Adipose tissue (tissue), 3 donors: ENCODE measurements around the gene GTF2F1. TPM values are rescaled to one million over a fixed set of nuclear protein-coding genes. Genes with fewer than 3 reads are reported as not detected.

Experiments
- H3K27ac ChIP-seq: one replicate; pipeline ENCODE4 v1.5.1; 2013; ENCODE audit warnings: low read depth, low read length
- WGBS, 3 donors: extraction: QIAGEN DNeasy Blood & Tissue Kit; methylation state at CpG; one replicate each; pipeline ENCODE4 v1.1.7; 2013; 5-methylcytosine and 5-hydroxymethylcytosine counted together
- polyA plus RNA-seq, 3 donors: library from polyadenylated mRNA; stranded (reverse); fragments of 200-250 nt; gene quantifications; one replicate each; pipeline ENCODE4 v1.2.3, GENCODE V29; 2013
- donor health status: healthy with polysubstance abuse.
- donor health status: Bipolar disorder and iron deficiency.
- donor health status: healthy.

The GTF2F1 gene
- polyA plus RNA-seq, 3 donors, result 36.4 to 44.7 (median 40.9) TPM

- no peak overlapping the region for H3K27ac ChIP-seq
- WGBS, 3 donors, result 77 to 85% (median 84%) methylated on average over 20 of the region's 20 CpGs
These were observed 28.4 kb upstream of the GTF2F1 start for GRCh38 chr19:6421075-6422014.

- 88 to 94% (median 91%) methylated on average over 19 of the region's 19 CpGs for WGBS, 3 donors
These were observed 25.6 kb upstream of the GTF2F1 start for GRCh38 chr19:6418562-6418932.

GRCh38 chr19:6417713-6418561 is 25.0 kb upstream of the GTF2F1 start:
- 76 to 79% (median 78%) methylated on average over 21 to 33 of the region's 33 CpGs for WGBS, 3 donors
- H3K27ac ChIP-seq, result no peak overlapping the region

More at GRCh38 chr19:6418562-6418932, 25.6 kb upstream of the GTF2F1 start:
- no peak overlapping the region for H3K27ac ChIP-seq

- H3K27ac ChIP-seq, result no peak overlapping the region
These were observed 23.9 kb upstream of the GTF2F1 start for GRCh38 chr19:6416658-6417405.

DNA sequence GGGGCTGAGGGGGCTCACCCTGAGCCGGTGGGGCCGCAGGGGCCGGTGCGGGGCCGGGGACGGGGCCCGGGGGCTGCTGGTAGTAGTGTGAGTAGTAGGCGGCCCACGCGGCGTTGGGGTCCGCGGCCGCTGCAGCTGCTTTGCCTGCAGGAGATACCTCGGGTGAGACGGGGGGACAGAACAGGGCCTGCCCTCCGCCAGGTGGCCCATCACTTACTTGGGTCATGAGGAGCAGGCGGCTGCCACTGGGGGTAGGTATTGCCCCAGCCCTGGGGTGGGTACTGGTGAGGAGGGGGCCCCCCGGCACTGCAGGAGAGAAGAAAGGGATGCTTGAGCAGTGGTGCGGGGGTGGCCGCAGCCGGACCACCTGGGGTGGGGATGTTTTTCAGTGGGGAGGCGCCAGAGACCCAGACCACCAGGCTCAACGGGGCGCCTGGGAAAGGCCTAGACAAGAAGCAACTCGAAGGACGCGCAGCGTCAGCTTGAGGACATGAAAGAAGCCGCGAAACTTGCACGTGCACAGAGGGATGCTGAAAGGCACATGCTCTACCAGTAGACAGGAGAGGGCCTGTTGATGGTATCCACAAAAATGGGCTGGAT is 22.7 kb upstream of the GTF2F1 start:
- WGBS, 3 donors, result 94 to 95% (median 95%) methylated on average over 31 to 32 of the region's 32 CpGs

More at GRCh38 chr19:6416658-6417405, 23.9 kb upstream of the GTF2F1 start:
- 92 to 95% (median 95%) methylated on average over 27 to 29 of the region's 29 CpGs for WGBS, 3 donors

GRCh38 chr19:6414793-6415590 is 22.0 kb upstream of the GTF2F1 start:
- no peak overlapping the region for H3K27ac ChIP-seq
- WGBS, 3 donors, result 92 to 94% (median 92%) methylated on average over 44 to 47 of the region's 47 CpGs

More for the DNA sequence above, 22.7 kb upstream of the GTF2F1 start:
- no peak overlapping the region for H3K27ac ChIP-seq

- no peak overlapping the region for H3K27ac ChIP-seq
- WGBS, 3 donors, result 72 to 74% (median 73%) methylated on average over 42 of the region's 42 CpGs
These were observed 21.0 kb upstream of the GTF2F1 start for GRCh38 chr19:6413721-6414643.

DNA sequence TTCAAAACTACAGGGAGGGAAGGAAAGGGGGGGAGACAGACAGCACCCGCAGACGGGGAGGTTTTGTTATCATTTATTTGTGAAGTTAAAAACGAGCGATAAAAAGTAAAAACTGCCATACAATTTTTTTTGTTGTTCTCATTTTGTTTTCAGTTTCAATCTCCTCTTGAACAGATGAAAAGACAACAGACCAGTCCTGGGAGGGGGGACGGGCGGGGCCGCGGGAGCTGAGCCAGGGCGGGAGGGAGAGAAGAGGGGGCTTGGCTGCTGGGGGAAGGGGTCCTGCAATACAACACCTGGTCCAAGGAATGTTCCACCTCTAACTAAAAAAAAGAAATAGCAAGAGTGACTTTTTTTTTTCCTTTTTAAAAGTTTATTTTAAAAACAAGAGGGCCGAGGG is 20.3 kb upstream of the GTF2F1 start:
- no peak overlapping the region for H3K27ac ChIP-seq
- WGBS, 3 donors, result 51 to 65% (median 63%) methylated on average over 10 of the region's 10 CpGs

DNA sequence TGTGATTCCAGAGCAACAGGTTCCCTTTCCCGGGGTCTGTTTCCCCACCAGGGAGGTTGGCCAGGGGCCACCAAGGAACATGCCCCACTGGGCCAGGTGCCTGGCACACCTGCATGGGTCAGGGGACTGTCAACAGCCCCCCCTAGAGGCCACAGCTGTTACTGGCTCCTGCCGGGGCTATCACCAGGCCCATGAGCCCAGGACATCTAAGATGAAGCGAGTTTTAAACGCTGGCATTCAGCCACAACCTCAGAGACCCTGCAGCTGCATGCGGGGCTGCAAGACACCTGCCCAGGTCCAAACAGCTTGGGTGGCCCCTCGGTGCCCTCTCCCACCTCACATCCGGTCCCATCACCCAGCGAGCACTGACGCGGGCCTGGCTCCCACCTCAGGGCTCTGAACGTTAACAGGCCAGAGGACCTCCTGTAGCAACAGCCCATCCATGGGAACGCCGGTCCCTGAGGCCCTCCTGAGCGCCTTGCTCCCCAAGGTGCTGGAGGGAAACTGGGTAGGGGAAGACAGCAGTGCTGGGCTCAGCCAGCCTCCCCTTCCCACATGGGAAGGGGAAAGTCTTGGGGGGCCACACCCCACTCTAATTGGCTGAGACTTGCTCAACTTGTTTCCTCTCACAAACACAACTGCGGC is 19.6 kb upstream of the GTF2F1 start:
- H3K27ac ChIP-seq, result no peak overlapping the region
- WGBS, 3 donors, result 46 to 58% (median 50%) methylated on average over 15 of the region's 15 CpGs

DNA sequence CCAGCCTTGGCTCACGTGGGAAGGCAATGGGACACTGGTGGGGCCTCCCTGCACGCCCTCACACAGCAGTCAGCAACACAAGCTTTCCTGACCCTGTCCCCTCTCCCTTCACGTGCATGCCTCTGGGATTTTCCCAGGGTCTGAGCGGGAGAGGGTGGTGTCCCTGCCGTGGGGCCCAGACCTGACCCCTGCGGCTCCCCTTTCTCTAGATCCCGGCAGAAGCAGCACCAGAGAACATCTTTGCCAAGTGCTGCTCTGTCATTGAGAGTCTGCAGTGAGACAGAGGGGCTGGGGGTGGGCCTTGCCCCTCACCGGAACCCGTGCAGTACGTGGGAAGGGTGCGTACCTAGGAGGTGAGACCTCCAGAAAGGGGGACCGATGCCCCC is 19.1 kb upstream of the GTF2F1 start:
- no peak overlapping the region for H3K27ac ChIP-seq
- 55 to 73% (median 71%) methylated on average over 12 of the region's 12 CpGs for WGBS, 3 donors

DNA sequence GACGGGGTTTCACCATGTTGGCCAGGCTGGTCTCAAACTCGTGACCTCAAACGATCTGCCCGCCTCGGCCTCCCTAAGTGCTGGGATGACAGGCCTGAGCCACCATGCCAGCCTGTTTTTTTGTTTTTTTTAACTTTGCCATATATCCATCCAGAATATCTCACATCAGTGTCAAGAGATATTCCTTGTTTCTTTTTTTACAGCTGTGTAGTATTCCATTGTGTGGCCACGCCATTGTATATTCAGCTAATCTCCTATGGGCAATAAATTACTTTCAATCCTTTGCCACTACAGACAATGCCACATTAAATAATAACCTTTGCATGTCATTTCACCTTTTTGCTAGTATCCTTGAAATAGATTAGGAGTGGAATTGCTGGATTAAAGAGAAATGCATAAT is 16.4 kb upstream of the GTF2F1 start:
- H3K27ac ChIP-seq, result no peak overlapping the region
- 87 to 97% (median 88%) methylated on average over 6 of the region's 6 CpGs for WGBS, 3 donors

GRCh38 chr19:6406401-6406800 is 13.4 kb upstream of the GTF2F1 start:
- H3K27ac ChIP-seq, result no peak overlapping the region
- whole genome bisulfite sequencing, 3 donors, result 70 to 88% (median 74%) methylated on average over 5 of the region's 5 CpGs

- no peak overlapping the region for H3K27ac ChIP-seq
- 46 to 62% (median 50%) methylated on average over 22 of the region's 22 CpGs for WGBS, 3 donors
These were observed 10.1 kb upstream of the GTF2F1 start for GRCh38 chr19:6402837-6403608.

DNA sequence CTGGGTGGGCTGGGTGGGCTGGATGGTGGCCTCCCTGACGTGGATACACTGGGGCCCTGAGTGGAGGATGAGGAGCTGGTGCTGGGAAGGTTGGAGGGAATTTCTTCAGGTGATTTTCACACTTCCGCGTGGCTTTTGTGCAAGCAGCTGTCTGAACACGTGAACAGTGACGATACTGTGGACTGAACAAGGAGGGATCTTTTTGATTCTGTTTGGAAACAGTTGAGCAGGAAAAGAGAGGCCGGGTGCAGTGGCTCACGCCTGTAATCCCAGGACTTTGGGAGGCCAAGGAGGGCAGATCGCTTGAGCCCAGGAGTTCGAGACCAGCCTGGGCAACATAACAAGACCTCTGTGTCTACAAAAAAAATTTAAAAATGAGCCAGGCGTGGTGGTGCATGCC is 9.1 kb upstream of the GTF2F1 start:
- H3K27ac ChIP-seq, result no peak overlapping the region
- 86 to 93% (median 89%) methylated on average over 10 of the region's 10 CpGs for WGBS, 3 donors
